ENCODE results near the gene CADPS2. TPM values are rescaled to one million over a fixed set of nuclear protein-coding genes. Genes with fewer than 3 reads are reported as not detected.

CADPS2 gene
- total and polyA plus RNA-seq, 2 donors (not counting 1 experiment from before 2014, with no cell fraction given) = not detected

DNA sequence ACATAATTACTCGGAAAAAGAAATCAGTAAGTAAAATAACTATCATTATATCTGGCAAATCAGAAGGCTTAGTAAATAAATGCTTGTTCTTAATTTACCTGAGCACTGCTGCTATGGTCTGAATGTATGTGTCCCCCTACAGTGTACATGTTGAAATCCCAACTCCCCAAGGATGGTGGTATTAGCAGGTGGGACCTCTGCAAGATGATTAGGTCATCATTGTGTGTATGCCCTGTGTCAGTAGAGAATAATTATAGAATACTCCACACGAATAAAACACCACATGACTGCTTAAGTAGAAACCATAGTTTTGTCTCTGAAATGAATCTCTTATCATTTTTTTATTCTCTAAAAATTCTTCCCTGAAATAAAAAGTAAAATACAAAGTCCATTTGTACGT, 289.0 kb downstream of the CADPS2 start:
- H3K36me3 ChIP-seq (replicated peaks in 1 of 2; ENCODE audit: control extremely low read depth in 1 of 2, control insufficient read depth in 1 of 2, extremely low read depth in 1 of 2, insufficient read depth in 2 of 2, low read length in 1 of 2) = no peaks in the 10 kb centered on the region
- Mint-ChIP-seq H3K4me1 (no peaks in the 10 kb centered on the region), H3K4me3 (no peak overlapping the region), H3K27me3 (no peaks in the 10 kb centered on the region), H3K27ac (no peak overlapping the region), H3K9me3 (ENCODE audit: insufficient read depth) (no peaks in the 10 kb centered on the region)
- no peak overlapping the region for H2AFZ ChIP-seq (ENCODE audit: insufficient read depth, low read depth, low read length, poor library complexity, severe bottlenecking)
- no peaks in the 10 kb centered on the region for H3K79me2 ChIP-seq (ENCODE audit: control insufficient read depth, insufficient read depth, low read length)
- DNase-seq = no peak
- no peaks in the 10 kb centered on the region for H3K4me1 ChIP-seq (ENCODE audit: control insufficient read depth in 2 of 2, insufficient read depth in 2 of 2, low read length in 2 of 2)
- no peak for ATAC-seq (ENCODE audit: low read depth)
- TF ChIP-seq, protein P1, sequence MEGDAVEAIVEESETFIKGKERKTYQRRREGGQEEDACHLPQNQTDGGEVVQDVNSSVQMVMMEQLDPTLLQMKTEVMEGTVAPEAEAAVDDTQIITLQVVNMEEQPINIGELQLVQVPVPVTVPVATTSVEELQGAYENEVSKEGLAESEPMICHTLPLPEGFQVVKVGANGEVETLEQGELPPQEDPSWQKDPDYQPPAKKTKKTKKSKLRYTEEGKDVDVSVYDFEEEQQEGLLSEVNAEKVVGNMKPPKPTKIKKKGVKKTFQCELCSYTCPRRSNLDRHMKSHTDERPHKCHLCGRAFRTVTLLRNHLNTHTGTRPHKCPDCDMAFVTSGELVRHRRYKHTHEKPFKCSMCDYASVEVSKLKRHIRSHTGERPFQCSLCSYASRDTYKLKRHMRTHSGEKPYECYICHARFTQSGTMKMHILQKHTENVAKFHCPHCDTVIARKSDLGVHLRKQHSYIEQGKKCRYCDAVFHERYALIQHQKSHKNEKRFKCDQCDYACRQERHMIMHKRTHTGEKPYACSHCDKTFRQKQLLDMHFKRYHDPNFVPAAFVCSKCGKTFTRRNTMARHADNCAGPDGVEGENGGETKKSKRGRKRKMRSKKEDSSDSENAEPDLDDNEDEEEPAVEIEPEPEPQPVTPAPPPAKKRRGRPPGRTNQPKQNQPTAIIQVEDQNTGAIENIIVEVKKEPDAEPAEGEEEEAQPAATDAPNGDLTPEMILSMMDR (IDR thresholded peaks at IDR 0.05) = no peak
- TF ChIP-seq EZH2 (IDR thresholded peaks at IDR 0.05; ENCODE audit: borderline replicate concordance, insufficient read depth, low read depth, low read length, poor library complexity, severe bottlenecking) = no peak
- intact Hi-C loops (cut with micrococcal nuclease) = no loop called here
- no peaks in the 10 kb centered on the region for H3K27me3 ChIP-seq (replicated peaks in 1 of 4; ENCODE audit: control extremely low read depth in 1 of 4, control insufficient read depth in 3 of 4, insufficient read depth in 4 of 4, low read length in 3 of 4)
- H3K4me2 ChIP-seq (replicated peaks; ENCODE audit: low read depth, low read length, poor library complexity, severe bottlenecking) = no peak overlapping the region
- H4K20me1 ChIP-seq (ENCODE audit: control insufficient read depth, insufficient read depth, low read length, poor library complexity, severe bottlenecking) = no peaks in the 10 kb centered on the region
- no peak overlapping the region for H3K9ac ChIP-seq (ENCODE audit: low read length)
- no peak overlapping the region for H3K4me3 ChIP-seq (ENCODE audit: control extremely low read depth in 1 of 5, extremely low read depth in 1 of 5, insufficient read depth in 1 of 5, low read depth in 2 of 5, low read length in 4 of 5)
- no peak overlapping the region for H3K27ac ChIP-seq (ENCODE audit: low read length in 2 of 2)
- no peaks in the 10 kb centered on the region for H3K9me3 ChIP-seq (ENCODE audit: control extremely low read depth in 1 of 3, control insufficient read depth in 2 of 3, insufficient read depth in 1 of 3, low read length in 2 of 3)
- POLR2A ChIA-PET = no interaction called here
- WGBS (ENCODE audit: insufficient coverage) = no CpG with 5 or more reads among the region's 3 CpGs
- CTCF ChIA-PET = no interaction called here

DNA sequence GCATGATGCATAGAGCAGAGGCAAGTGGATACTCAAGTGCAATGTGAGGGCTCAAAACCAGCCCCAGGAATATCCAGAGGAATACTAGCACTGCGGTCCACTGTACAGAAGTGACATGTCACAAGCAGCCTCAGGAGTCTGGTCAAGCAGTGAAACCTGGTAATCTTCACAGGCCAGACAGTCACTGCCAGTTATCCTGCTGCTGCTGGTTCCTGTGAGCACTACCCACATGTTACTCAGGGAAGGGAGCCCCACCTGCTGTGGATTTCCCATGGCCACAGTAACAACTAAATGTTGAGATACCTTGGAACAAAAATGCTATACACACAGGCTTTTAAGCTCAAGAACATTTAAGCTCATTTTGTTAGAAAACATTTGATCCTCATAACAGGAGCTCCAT, 290.4 kb downstream of the CADPS2 start:
- WGBS (ENCODE audit: insufficient coverage) = 100% methylated on average over 1 of the region's 1 CpG
- no peak for DNase-seq
- H3K9me3 Mint-ChIP-seq (ENCODE audit: insufficient read depth) = no peaks in the 10 kb centered on the region
- H3K4me1 Mint-ChIP-seq = no peaks in the 10 kb centered on the region
- no peaks in the 10 kb centered on the region for H3K79me2 ChIP-seq (ENCODE audit: control insufficient read depth, insufficient read depth, low read length)
- intact Hi-C loops (cut with micrococcal nuclease) = no loop called here
- no peak overlapping the region for H3K4me3 Mint-ChIP-seq
- H3K27me3 Mint-ChIP-seq = no peaks in the 10 kb centered on the region
- H4K20me1 ChIP-seq (ENCODE audit: control insufficient read depth, insufficient read depth, low read length, poor library complexity, severe bottlenecking) = no peaks in the 10 kb centered on the region
- ChIA-PET CTCF (no interaction called here), POLR2A (no interaction called here)
- H3K9ac ChIP-seq (ENCODE audit: low read length) = no peak overlapping the region
- H3K4me3 ChIP-seq (ENCODE audit: control extremely low read depth in 1 of 5, extremely low read depth in 1 of 5, insufficient read depth in 1 of 5, low read depth in 2 of 5, low read length in 4 of 5) = no peak overlapping the region
- no peak for ATAC-seq (ENCODE audit: low read depth)
- H3K4me2 ChIP-seq (replicated peaks; ENCODE audit: low read depth, low read length, poor library complexity, severe bottlenecking) = no peak overlapping the region
- no peak for TF ChIP-seq EZH2 (IDR thresholded peaks at IDR 0.05; ENCODE audit: borderline replicate concordance, insufficient read depth, low read depth, low read length, poor library complexity, severe bottlenecking)
- TF ChIP-seq, protein P1 (IDR thresholded peaks at IDR 0.05) = no peak
- H3K27me3 ChIP-seq (replicated peaks in 1 of 4; ENCODE audit: control extremely low read depth in 1 of 4, control insufficient read depth in 3 of 4, insufficient read depth in 4 of 4, low read length in 3 of 4) = no peaks in the 10 kb centered on the region
- no peak overlapping the region for H3K27ac Mint-ChIP-seq
- no peaks in the 10 kb centered on the region for H3K9me3 ChIP-seq (ENCODE audit: control extremely low read depth in 1 of 3, control insufficient read depth in 2 of 3, insufficient read depth in 1 of 3, low read length in 2 of 3)
- H3K27ac ChIP-seq (ENCODE audit: low read length in 2 of 2) = no peak overlapping the region
- H3K36me3 ChIP-seq (replicated peaks in 1 of 2; ENCODE audit: control extremely low read depth in 1 of 2, control insufficient read depth in 1 of 2, extremely low read depth in 1 of 2, insufficient read depth in 2 of 2, low read length in 1 of 2) = no peaks in the 10 kb centered on the region
- no peaks in the 10 kb centered on the region for H3K4me1 ChIP-seq (ENCODE audit: control insufficient read depth in 2 of 2, insufficient read depth in 2 of 2, low read length in 2 of 2)
- H2AFZ ChIP-seq (ENCODE audit: insufficient read depth, low read depth, low read length, poor library complexity, severe bottlenecking) = no peak overlapping the region
